Measurements from ENCODE around the gene SOBP. TPM values are rescaled to one million over a fixed set of nuclear protein-coding genes. Genes with fewer than 3 reads are reported as not detected.
"Not testable (repeated sequence)": the region's sequence is repeated elsewhere in the genome, so short reads cannot be mapped to it uniquely, and the experiment has no call there.

The SOBP gene, protein sequence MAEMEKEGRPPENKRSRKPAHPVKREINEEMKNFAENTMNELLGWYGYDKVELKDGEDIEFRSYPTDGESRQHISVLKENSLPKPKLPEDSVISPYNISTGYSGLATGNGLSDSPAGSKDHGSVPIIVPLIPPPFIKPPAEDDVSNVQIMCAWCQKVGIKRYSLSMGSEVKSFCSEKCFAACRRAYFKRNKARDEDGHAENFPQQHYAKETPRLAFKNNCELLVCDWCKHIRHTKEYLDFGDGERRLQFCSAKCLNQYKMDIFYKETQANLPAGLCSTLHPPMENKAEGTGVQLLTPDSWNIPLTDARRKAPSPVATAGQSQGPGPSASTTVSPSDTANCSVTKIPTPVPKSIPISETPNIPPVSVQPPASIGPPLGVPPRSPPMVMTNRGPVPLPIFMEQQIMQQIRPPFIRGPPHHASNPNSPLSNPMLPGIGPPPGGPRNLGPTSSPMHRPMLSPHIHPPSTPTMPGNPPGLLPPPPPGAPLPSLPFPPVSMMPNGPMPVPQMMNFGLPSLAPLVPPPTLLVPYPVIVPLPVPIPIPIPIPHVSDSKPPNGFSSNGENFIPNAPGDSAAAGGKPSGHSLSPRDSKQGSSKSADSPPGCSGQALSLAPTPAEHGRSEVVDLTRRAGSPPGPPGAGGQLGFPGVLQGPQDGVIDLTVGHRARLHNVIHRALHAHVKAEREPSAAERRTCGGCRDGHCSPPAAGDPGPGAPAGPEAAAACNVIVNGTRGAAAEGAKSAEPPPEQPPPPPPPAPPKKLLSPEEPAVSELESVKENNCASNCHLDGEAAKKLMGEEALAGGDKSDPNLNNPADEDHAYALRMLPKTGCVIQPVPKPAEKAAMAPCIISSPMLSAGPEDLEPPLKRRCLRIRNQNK
- total RNA-seq (2014; rRNA removed; shearing (Covaris generic)), result 0.08 and 0.13 TPM in 2 replicates

- DNase-seq (ENCODE audit: low spot score), result peak; percentile 9
Observed at GRCh38 chr6:107489636-107490565, at the start of gene SOBP. SOBP (plus strand) TSS chr6:107490117; CDS start chr6:107490617, 500 bp downstream.

- no peak for DNase-seq (ENCODE audit: low spot score)
Observed at GRCh38 chr6:107440936-107441335, 49.0 kb upstream of the SOBP start.

- DNase-seq (ENCODE audit: low spot score), result no peak
Observed at GRCh38 chr6:107441682-107442081, 48.2 kb upstream of the SOBP start.

DNA sequence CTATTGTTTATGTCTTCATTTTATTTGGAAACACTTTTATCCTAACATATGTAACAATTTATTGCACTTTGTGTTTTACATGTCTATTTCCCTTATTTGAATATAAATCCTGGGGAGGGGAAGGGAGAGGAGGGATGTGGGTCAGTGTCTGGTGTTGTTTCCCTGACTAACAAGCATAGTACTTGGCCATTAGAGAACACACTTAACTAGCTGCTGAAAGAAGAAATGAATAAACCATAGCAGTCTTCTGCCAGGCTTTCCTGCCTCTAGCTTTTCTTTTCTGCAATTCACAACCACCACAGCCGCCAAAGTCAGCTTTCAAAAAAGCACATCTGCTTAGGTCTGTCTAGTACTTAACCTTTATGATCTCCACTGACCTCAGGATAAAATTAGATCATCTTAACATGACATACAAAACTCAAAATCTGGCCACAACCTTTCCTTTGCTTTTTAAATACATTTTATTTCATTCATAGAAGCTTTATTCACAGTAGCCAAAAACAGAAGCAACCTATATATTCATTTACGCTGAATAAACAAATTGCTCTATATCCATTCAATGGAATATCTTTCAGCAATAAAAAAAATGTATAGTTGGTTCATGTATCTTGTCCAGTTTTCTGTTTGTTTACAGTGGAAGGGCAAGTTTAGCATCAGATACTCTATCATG lies 46.8 kb upstream of the SOBP start:
- no peak for DNase-seq (ENCODE audit: low spot score)

DNA sequence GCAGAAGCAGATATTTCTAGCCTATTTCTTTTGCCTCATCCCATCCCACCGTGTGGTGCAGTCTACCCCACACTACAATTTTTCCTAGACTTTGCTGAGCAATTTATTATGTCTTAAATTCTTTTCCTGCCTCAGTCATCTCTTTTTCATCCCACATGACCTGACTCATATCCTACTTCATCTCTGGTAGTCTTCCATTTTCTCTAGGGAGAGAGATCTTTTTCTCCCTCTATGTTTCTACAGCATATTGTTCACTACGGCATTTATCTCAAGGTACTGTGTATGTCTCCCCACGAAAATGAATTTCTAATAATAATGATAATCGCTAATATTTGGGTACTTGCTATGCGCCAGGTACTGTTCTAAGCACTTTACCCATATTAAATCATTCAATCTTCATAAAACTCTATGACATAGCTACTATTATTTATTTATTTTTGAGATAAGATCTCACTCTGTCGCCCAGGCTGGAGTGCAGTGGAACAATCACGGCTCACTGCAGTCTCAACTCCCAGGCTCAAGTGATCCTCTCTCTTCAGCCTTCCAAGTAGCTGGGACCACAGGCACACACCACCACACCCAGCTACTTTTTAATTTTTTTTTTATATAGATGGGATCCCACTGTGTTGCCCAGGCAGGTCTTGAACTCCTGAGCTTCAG lies 46.2 kb upstream of the SOBP start:
- no peak for DNase-seq (ENCODE audit: low spot score)

DNA sequence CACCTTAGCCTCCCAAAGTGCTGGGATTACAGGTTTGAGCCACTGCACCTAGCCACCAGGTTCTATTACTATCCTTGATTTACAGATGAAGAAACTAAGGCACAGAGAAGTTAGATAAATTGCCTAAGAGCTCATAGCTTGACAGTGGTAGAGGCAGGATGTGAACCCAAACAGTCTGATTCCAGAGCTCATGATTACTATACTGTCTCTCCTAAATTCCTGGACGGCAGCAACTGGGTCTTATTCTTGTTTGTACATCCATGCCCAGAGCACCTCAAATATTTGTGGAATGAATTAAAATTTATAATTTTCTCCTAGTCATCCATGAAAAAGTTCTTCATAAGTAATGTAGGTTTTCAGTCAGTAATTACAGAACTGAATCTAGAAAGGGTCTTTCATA lies 45.6 kb upstream of the SOBP start:
- no peak for DNase-seq (ENCODE audit: low spot score)

- no peak for DNase-seq (ENCODE audit: low spot score)
Observed at GRCh38 chr6:107447663-107448216, 42.2 kb upstream of the SOBP start.

DNA sequence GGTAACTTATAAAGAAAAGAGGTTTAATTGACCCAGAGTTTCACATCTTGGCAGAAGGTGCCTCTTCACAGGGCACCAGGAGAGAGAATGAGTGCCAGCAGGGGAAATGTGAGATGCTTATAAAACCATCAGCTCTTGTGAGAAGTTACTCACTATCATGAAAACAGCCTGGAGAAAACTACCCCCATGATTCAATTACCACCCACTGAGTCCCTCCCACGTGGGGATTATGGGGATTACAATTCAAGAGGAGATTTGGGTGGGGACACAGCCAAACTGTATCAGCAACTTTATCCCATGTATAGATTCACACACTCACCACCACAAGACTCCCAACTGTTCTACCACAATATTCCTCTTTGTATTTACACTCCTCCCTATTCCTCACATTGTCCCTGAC lies 41.1 kb upstream of the SOBP start:
- DNase-seq (ENCODE audit: low spot score), result no peak

- peak; percentile 44 for DNase-seq (ENCODE audit: low spot score)
Observed at GRCh38 chr6:107458672-107459282, 31.1 kb upstream of the SOBP start.

- DNase-seq (ENCODE audit: low spot score), result peak; percentile 97
Observed at GRCh38 chr6:107459283-107460082, 30.4 kb upstream of the SOBP start, which contains the start of gene PDSS2. PDSS2 (minus strand) TSS chr6:107459564; CDS start chr6:107459285, 279 bp downstream.

- no peak for DNase-seq (ENCODE audit: low spot score)
Observed at GRCh38 chr6:107460083-107460631, 29.8 kb upstream of the SOBP start.

DNA sequence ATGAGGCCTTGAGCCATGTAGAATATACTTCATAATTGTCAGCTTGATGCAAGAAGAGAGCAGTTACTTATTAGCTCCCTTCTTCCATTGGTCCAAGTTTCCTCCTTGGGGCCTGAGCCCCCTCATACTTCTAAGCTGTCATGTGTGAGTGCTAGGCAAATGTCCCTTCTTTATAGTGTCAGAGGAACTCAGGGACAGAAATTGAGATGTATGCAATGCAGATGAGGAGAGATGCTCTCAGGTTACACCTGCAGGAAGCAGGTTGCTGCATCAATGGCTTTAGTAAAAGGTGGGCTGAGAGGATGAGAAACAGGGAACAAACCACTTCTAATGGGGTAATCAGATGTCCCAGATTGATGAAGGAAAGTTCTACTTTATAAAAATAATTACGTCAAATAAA lies 23.9 kb upstream of the SOBP start:
- DNase-seq (ENCODE audit: low spot score), result no peak

- DNase-seq (ENCODE audit: low spot score), result no peak
Observed at GRCh38 chr6:107470364-107470763, 19.6 kb upstream of the SOBP start.

- DNase-seq (ENCODE audit: low spot score), result no peak
Observed at GRCh38 chr6:107473660-107474059, 16.3 kb upstream of the SOBP start.

GRCh38 chr6:107475360-107475759 lies 14.6 kb upstream of the SOBP start:
- DNase-seq (ENCODE audit: low spot score), result not testable (repeated sequence)

GRCh38 chr6:107475826-107476225 lies 14.1 kb upstream of the SOBP start:
- not testable (repeated sequence) for DNase-seq (ENCODE audit: low spot score)

- DNase-seq (ENCODE audit: low spot score), result no peak
Observed at GRCh38 chr6:107479089-107479690, 10.7 kb upstream of the SOBP start.

- no peak for DNase-seq (ENCODE audit: low spot score)
Observed at GRCh38 chr6:107485157-107485556, 4.8 kb upstream of the SOBP start.
